Gastrocnemius medialis (tissue), 4 donors: ENCODE data around the gene TMEM187. TPM values are rescaled to one million over a fixed set of nuclear protein-coding genes. Genes with fewer than 3 reads are reported as not detected.

Source experiments
- ATAC-seq, 2 donors: fragments of 150-250 bp; one replicate each; pipeline ENCODE4 v1.9.1; 2016
- DNase-seq, 2 donors: peaks; one replicate each; pipeline ENCODE4 v3.0.0-alpha.2; 2019
- H3K27ac ChIP-seq, 4 donors: fragments of 200-600 bp; sonication (generic); 1 replicate in 1 of 4; 2 replicates in 3 of 4; pipeline ENCODE4 v1.5.1; 2016 to 2018; ENCODE audit warnings: mild to moderate bottlenecking in 2 of 4, moderate library complexity in 1 of 4
- H3K27me3 ChIP-seq, 3 donors: fragments of 200-600 bp; sonication (generic) in 2 of 3; 1 replicate in 1 of 3; 2 replicates in 2 of 3; pipeline versions ENCODE4 v1.5.1 to v1.6.0; 2016 to 2019; ENCODE audit warnings: mild to moderate bottlenecking in 1 of 3, moderate library complexity in 1 of 3
- H3K36me3 ChIP-seq, 2 donors: fragments of 200-600 bp; sonication (generic) in 1 of 2; one replicate each; pipeline ENCODE4 v1.5.1; 2017 to 2018
- H3K4me1 ChIP-seq, 2 donors: fragments of 200-600 bp; sonication (generic) in 1 of 2; one replicate each; pipeline ENCODE4 v1.5.1; 2016 to 2017; ENCODE audit warnings: mild to moderate bottlenecking in 2 of 2
- H3K4me3 ChIP-seq, 4 donors: fragments of 200-600 bp; sonication (generic) in 3 of 4; 1 replicate in 1 of 4; 2 replicates in 3 of 4; pipeline ENCODE4 v1.5.1; 2016 to 2019; ENCODE audit warnings: mild to moderate bottlenecking in 2 of 4
- H3K9me3 ChIP-seq, 3 donors: fragments of 200-600 bp; sonication (generic) in 2 of 3; 1 replicate in 1 of 3; 2 replicates in 2 of 3; pipeline ENCODE4 v1.5.1; 2016 to 2019
- POLR2A ChIP-seq, 2 donors: fragments of 450-650 bp; IDR thresholded peaks; one replicate each; pipeline ENCODE4 v1.6.1; 2017; ENCODE audit warnings: antibody characterized with exemption in 2 of 2, mild to moderate bottlenecking in 2 of 2, moderate library complexity in 2 of 2
- in situ Hi-C, 4 donors: fragments of 200-750 bp; cut with MboI; loops; one replicate each; pipeline versions ENCODE4 v1.15.0 to v1.8.0; 2017; ENCODE audit warnings: low sequenced_read_pairs in 4 of 4
- intact Hi-C: fragments of 100-400 bp; cut with DNase I; formaldehyde crosslinking; loops from one replicate; pipeline ENCODE4 v1.15.1; 2023; ENCODE audit warnings: low total_unique reads
- total RNA-seq, 4 donors: library from RNA; depleted of rRNA; stranded (reverse); fragments of >200 nt; gene quantifications; one replicate each; pipeline versions ENCODE4 v1.1.0 to v1.2.3, GENCODE V29; 2016
- TF ChIP-seq, protein P1 (sequence below), 5 experiments: fragments of 450-650 bp in 3 of 5; fragments of 200-600 bp in 2 of 5; sonication (generic) in 2 of 5; IDR thresholded peaks in 4 of 5; conservative IDR thresholded peaks in 1 of 5; 1 replicate in 4 of 5; 2 replicates in 1 of 5; pipeline ENCODE4 v1.5.1; 2016 to 2019; ENCODE audit warnings: antibody characterized with exemption in 5 of 5, mild to moderate bottlenecking in 3 of 5, moderate library complexity in 3 of 5

The TMEM187 gene
- total RNA-seq, 4 donors from 2014 or later = 1.3 to 8.6 (median 3.8) TPM

DNA sequence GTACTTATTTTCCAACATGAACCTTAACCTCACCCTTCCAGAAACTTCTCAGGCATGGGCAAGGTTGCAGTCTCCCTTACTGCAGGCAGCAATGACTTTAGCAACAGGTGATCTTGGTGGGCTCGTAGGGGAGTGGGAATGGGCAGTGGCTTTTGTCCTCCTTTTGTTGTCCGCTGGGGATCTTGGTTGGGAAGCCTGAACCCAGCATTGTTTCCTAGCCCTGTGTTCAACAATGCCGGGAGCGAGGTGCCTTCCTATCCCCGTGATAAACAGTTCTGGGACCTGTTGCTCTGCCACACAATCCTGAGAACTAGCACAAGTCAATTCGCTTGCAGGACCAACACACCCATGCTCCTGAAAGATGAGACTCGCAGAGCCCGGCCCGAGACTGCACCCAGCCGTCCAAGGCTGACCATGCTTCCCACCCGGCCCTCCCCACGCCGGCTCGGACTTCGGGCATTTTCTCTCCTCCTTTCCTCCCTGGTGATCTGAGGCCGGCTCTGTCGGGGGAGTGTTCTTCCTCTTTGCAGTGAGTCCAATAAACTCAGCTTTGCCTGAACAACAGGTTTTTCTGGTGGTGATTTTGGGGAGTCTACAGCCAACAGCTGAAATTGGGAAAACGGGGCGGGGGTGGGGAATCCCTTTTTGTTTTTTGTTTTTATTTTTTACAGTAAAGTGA is 26.9 kb downstream of the TMEM187 start:
- TF ChIP-seq, protein P1, sequence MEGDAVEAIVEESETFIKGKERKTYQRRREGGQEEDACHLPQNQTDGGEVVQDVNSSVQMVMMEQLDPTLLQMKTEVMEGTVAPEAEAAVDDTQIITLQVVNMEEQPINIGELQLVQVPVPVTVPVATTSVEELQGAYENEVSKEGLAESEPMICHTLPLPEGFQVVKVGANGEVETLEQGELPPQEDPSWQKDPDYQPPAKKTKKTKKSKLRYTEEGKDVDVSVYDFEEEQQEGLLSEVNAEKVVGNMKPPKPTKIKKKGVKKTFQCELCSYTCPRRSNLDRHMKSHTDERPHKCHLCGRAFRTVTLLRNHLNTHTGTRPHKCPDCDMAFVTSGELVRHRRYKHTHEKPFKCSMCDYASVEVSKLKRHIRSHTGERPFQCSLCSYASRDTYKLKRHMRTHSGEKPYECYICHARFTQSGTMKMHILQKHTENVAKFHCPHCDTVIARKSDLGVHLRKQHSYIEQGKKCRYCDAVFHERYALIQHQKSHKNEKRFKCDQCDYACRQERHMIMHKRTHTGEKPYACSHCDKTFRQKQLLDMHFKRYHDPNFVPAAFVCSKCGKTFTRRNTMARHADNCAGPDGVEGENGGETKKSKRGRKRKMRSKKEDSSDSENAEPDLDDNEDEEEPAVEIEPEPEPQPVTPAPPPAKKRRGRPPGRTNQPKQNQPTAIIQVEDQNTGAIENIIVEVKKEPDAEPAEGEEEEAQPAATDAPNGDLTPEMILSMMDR (IDR thresholded peaks at IDR 0.05 in 4 of 5, conservative IDR thresholded peaks at IDR 0.05 in 1 of 5) = no peak
- no peak for TF ChIP-seq POLR2A (IDR thresholded peaks at IDR 0.05)
- ATAC-seq = peak in 1 of 2 donors; percentile 25

DNA sequence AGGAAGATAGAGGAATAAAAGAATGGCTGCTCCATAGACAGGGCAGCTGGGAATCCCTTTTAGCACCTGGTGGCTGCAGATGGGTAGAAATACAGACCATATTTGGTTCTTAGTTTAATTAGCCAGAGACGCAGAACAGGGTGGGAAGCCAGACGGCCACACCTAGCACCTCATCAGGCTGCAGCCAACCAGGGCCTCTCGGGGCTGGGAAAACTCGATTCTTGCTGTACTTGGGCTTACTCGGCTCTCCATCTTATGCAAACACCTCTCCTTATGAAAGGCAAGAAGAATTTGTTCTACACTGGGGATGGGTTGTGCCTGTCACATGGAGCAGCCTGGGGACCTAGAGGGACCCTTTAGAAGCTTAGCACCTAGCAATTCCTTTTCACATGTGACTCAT is 27.5 kb downstream of the TMEM187 start:
- intact Hi-C loops (no loop called here), in situ Hi-C loops (no loop called here)
- Histone ChIP-seq H3K4me3 (no peak overlapping the region), H3K27ac (no peak overlapping the region), H3K4me1 (no peaks in the 10 kb centered on the region), H3K27me3 (no peaks in the 10 kb centered on the region), H3K36me3 (no peaks in the 10 kb centered on the region), H3K9me3 (no peaks in the 10 kb centered on the region)
- TF ChIP-seq, protein P1 (IDR thresholded peaks at IDR 0.05 in 4 of 5, conservative IDR thresholded peaks at IDR 0.05 in 1 of 5) = no peak
- TF ChIP-seq POLR2A (IDR thresholded peaks at IDR 0.05) = no peak
- DNase-seq (no peak), ATAC-seq (no peak)

More for the DNA sequence above, 26.9 kb downstream of the TMEM187 start:
- no peaks in the 10 kb centered on the region for H3K9me3 ChIP-seq
- no peak overlapping the region for H3K27ac ChIP-seq
- no peaks in the 10 kb centered on the region for H3K4me1 ChIP-seq
- no peak overlapping the region for H3K4me3 ChIP-seq
- no peaks in the 10 kb centered on the region for H3K36me3 ChIP-seq
- H3K27me3 ChIP-seq = no peaks in the 10 kb centered on the region
- in situ Hi-C loops (no loop called here), intact Hi-C loops (no loop called here)
- DNase-seq = no peak

DNA sequence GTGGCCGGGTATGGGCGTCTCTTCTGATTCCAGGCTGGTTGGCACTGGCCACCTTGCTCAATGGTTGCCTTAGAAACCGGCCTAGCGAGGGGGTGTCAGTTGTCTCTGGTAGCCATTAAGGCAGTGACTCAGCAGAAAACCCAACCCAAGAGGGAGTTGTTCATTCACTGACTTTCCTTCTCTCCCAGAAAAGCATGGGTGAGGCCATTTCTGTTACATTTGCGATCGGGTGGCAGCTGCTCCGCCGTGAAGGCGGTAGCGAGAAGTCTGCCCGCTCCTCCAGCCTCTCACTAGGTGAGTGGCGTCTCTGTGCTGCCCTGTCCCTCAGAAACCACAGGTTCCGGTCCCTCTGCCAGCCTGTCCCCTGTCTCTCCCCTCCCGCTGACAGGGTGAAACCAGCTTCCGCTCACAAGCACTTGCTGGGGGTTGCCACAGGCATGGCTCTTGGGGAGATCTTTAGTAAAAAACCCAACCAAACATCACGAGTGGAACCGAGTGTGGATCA is 29.7 kb downstream of the TMEM187 start:
- peak in 1 of 2 donors; percentile 87 for ATAC-seq
- peak in 1 of 2 donors; percentile 53 for DNase-seq
- Histone ChIP-seq H3K27me3 (no peaks in the 10 kb centered on the region), H3K4me3 (peak overlapping the region in 1 of 4 donors; percentile 10), H3K36me3 (no peaks in the 10 kb centered on the region), H3K27ac (peak overlapping the region in 2 of 4 donors; percentile 23 to 52), H3K9me3 (no peaks in the 10 kb centered on the region), H3K4me1 (no peaks in the 10 kb centered on the region)
- in situ Hi-C loops = no loop called here
- intact Hi-C loops = no loop called here
- TF ChIP-seq, protein P1 (IDR thresholded peaks at IDR 0.05 in 4 of 5, conservative IDR thresholded peaks at IDR 0.05 in 1 of 5) = no peak
- TF ChIP-seq POLR2A (IDR thresholded peaks at IDR 0.05) = no peak

DNA sequence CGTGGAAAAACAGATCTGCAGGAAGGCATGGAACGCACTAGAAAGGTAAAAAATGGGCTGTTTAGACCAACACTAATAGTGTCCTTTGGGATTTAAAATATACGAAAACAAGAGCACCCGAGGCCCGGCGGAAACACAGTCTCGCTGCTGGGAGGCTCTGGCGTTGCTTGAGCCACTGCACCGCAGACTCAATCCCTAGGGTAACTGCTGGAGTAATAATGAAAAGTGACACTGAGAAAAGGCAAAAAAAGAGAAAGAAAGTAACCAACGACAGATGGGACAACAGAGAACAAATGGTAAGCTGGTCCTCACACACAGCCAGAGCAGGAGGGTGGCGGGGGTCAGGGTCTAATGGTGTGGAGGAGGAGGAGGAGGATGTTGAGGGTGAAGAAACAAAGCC is 31.8 kb downstream of the TMEM187 start:
- in situ Hi-C loops = no loop called here
- H3K27me3 ChIP-seq = no peaks in the 10 kb centered on the region

More for the DNA sequence above, 31.8 kb downstream of the TMEM187 start:
- Histone ChIP-seq H3K4me1 (peaks cover 0 to 6% of the 10 kb centered on the region in 2 donors), H3K9me3 (no peaks in the 10 kb centered on the region), H3K36me3 (no peaks in the 10 kb centered on the region), H3K4me3 (no peak overlapping the region), H3K27ac (no peak overlapping the region)
- DNase-seq (no peak), ATAC-seq (no peak)
- intact Hi-C loops = no loop called here
- TF ChIP-seq POLR2A (IDR thresholded peaks at IDR 0.05) = no peak
- TF ChIP-seq, protein P1 (IDR thresholded peaks at IDR 0.05 in 4 of 5, conservative IDR thresholded peaks at IDR 0.05 in 1 of 5) = no peak
